Chondrocyte (in vitro differentiated cells): ENCODE measurements around the gene ZBTB7A. TPM values are rescaled to one million over a fixed set of nuclear protein-coding genes. Genes with fewer than 3 reads are reported as not detected.

Experiments
- DNase-seq: peaks from one replicate; pipeline ENCODE4 v3.0.0; 2021; ENCODE audit warnings: mixed read lengths, low spot score
- H3K27ac Mint-ChIP-seq: one replicate; pipeline ENCODE4 v1.8.0; 2021; ENCODE audit warnings: mild to moderate bottlenecking, moderate library complexity, mixed read lengths; ENCODE audit not compliant: unreplicated experiment
- H3K27me3 Mint-ChIP-seq: 2 replicates; pipeline ENCODE4 v1.8.0; 2021; ENCODE audit warnings: low read depth, mixed read lengths
- H3K36me3 Mint-ChIP-seq: 2 replicates; pipeline ENCODE4 v1.8.0; 2021; ENCODE audit warnings: low read depth, mixed read lengths
- H3K4me1 Mint-ChIP-seq: 2 replicates; pipeline ENCODE4 v1.8.0; 2021; ENCODE audit warnings: low read depth, mild to moderate bottlenecking, mixed read lengths
- H3K4me3 Mint-ChIP-seq: one replicate; pipeline ENCODE4 v1.8.0; 2021; ENCODE audit warnings: mild to moderate bottlenecking, moderate library complexity, mixed read lengths; ENCODE audit not compliant: unreplicated experiment
- H3K9me3 Mint-ChIP-seq: 2 replicates; pipeline ENCODE4 v1.8.0; 2021; ENCODE audit warnings: low read depth, mixed read lengths
- total RNA-seq: library from RNA; stranded (reverse); gene quantifications from 3 replicates; pipeline ENCODE4 v1.2.1, GENCODE V29; 2021
- TF ChIP-seq, protein P1 (sequence below): fragments of 200-600 bp; sonication (generic); IDR thresholded peaks from 2 replicates; pipeline ENCODE4 v1.5.0; 2021; ENCODE audit warnings: antibody characterized with exemption, mild to moderate bottlenecking, moderate library complexity

ZBTB7A gene
- total RNA-seq, 1 donor from 2014 or later: 29.5 TPM

DNA sequence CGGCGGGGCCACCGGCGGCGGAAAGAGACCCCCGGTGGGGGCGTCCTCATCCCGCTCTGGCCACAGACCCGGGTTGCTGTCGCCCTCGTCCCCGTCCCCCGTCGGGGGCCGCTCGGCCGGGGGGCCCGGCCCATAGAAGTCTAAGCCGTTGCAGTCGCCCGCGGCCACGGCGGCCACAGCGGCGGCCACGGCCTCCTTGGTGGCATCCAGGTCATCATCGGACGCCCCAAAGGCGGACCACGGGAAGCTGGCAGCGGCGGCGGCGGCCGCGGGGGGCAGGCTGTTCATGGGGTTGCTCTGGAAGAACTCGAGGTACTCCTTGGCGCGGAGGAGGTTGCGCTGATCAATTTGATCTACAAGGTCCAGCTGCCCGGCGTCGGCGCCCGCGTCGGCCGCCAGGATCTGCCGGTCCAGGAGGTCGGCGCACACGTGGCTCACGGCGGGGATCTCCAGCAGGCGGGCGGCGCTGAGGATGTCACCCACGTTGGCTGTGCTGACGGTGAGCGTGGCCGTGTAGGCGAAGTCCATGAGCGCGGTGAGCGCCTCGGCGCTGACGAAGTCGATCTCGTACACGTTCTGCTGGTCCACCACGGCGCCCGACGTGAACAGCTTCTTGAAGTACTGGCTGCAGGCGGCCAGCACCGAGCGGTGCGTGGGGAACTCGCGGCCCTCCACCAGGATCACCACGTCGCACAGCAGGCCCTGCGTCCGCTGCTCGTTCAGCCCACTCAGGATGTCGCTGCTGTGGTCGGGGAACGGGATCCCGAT is 12.1 kb downstream of the ZBTB7A start:
- Mint-ChIP-seq H3K4me1 (peaks cover 37% of the 10 kb centered on the region), H3K27me3 (no peaks in the 10 kb centered on the region), H3K27ac (no peak overlapping the region), H3K9me3 (no peaks in the 10 kb centered on the region), H3K36me3 (peaks cover 23% of the 10 kb centered on the region), H3K4me3 (no peak overlapping the region)
- peak; percentile 94 for DNase-seq
- TF ChIP-seq, protein P1, sequence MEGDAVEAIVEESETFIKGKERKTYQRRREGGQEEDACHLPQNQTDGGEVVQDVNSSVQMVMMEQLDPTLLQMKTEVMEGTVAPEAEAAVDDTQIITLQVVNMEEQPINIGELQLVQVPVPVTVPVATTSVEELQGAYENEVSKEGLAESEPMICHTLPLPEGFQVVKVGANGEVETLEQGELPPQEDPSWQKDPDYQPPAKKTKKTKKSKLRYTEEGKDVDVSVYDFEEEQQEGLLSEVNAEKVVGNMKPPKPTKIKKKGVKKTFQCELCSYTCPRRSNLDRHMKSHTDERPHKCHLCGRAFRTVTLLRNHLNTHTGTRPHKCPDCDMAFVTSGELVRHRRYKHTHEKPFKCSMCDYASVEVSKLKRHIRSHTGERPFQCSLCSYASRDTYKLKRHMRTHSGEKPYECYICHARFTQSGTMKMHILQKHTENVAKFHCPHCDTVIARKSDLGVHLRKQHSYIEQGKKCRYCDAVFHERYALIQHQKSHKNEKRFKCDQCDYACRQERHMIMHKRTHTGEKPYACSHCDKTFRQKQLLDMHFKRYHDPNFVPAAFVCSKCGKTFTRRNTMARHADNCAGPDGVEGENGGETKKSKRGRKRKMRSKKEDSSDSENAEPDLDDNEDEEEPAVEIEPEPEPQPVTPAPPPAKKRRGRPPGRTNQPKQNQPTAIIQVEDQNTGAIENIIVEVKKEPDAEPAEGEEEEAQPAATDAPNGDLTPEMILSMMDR: no peak

DNA sequence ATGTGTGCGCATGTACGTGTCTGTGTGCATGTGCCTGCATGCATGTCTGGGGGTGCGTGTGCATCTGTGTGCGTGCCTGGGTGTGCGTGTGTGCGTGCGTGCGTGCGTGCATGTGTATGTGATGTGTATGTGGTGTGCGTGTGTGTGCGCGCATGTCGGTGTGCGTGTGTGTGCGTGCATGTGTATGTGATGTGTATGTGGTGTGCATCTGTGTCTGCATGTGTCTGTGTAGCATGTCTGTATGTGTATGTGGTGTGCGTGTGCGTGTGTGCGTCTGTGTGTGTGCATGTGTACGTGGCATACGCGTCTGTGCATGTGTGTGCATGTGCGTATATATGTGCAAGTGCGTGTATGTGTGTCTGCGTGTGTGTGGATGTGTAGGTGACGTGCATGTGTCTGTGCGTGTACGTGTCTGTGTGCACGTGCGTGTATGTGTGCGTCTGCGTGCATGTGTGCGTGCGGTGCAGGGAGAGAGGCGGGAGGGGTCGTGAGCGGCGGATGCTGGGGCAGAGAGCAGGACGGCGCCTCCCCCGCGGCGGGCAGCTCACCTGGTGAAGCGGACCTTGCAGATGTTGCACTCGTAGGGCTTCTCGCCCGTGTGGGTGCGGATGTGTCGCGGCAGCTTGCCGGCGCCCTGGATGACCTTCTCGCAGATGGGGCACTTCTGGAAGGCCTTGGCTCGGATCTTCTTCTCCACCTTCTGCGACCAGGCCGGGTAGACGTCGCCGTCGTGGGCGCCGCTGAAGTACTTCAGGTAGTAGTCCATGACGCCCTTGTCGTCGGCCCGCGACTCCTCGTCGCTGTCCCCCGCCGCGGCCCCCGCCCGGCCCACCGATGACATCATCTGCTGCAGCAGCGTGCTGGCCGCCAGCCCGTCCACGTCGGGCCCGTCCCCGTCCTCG is 13.0 kb downstream of the ZBTB7A start:
- no peak overlapping the region for H3K4me3 Mint-ChIP-seq
- no peak overlapping the region for H3K27ac Mint-ChIP-seq

DNA sequence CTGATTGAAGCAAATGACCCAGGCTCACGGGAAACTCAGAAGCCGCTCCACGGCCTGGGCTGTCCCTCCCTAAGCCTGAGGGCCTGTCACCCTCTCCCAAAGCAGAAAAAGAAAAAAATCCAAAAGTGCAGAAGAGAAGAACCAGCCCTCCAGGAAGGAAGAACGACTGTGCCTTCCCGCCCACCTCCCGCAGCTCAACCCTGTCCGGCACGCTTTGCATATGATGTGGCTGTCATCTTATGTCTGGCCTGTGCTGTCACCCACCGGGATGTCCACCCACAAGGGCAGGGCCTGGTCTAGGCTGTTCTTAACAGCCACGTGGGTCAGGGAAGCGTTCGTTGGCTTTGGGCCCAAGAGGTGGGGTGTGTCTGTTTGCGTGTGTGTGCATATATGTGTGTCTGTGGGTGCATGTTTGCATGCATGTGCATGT is 13.7 kb downstream of the ZBTB7A start:
- Mint-ChIP-seq H3K9me3 (no peaks in the 10 kb centered on the region), H3K27ac (peak overlapping the region; percentile 52), H3K36me3 (peaks cover 23% of the 10 kb centered on the region), H3K27me3 (no peaks in the 10 kb centered on the region), H3K4me3 (no peak overlapping the region), H3K4me1 (peaks cover 26% of the 10 kb centered on the region)
- no peak for DNase-seq
- TF ChIP-seq, protein P1: no peak

More for the DNA sequence above, 13.0 kb downstream of the ZBTB7A start:
- Mint-ChIP-seq H3K36me3 (peaks cover 23% of the 10 kb centered on the region), H3K9me3 (no peaks in the 10 kb centered on the region), H3K4me1 (peaks cover 31% of the 10 kb centered on the region), H3K27me3 (no peaks in the 10 kb centered on the region)
- TF ChIP-seq, protein P1: no peak
- peak; percentile 94 for DNase-seq

DNA sequence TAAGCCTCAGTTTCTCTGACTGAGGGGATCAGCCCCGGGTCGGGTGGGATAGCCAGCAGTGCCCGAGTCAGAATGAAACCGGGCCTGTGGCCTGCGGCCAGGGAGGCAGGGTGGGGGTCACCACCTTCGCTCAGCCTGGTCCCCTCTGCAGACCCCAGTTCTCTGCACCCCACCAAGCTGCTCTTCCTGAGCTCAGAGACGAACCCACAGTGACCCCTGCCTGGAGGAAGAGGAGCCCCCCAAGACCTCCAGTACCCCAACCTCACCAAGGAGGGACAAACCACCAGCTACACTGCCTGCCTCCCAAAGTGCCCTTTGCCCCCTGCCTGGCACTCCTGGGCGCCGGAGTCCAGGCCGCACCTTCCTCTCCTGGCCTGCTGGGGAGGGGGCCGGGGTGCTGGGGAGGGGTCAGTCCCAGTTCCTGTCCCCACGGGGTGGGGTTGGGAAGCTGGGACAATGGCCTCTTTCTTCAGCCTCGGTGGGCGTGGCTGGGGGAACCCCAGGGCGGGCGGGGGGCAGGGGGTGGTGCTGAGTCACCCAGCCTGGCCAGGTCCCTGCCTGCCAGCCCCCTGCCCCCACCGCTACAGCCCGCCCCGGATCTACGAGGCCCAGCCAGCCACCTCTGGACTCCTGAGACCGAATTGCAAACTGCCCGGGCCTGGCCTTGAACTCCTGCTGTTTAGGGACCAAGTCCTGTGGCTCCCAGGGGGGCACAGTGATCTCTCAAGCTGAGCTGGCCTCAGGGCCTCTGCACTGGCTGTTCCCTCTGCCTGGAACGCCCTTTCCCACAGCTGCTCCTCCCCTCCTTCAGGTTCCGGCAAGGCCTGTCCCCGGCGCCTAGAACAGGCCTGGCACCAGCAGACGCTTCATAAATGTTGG is 14.3 kb downstream of the ZBTB7A start:
- H3K4me1 Mint-ChIP-seq: peaks cover 21% of the 10 kb centered on the region
- no peaks in the 10 kb centered on the region for H3K27me3 Mint-ChIP-seq
- TF ChIP-seq, protein P1: no peak
- DNase-seq: no peak
- peak overlapping the region; percentile 52 for H3K27ac Mint-ChIP-seq
- H3K36me3 Mint-ChIP-seq: peaks cover 22% of the 10 kb centered on the region
- no peak overlapping the region for H3K4me3 Mint-ChIP-seq
- H3K9me3 Mint-ChIP-seq: no peaks in the 10 kb centered on the region
